Brain microvascular endothelial cell (primary cell): ENCODE measurements around the gene CYP39A1.

Experiments
- DNase-seq: peaks from one replicate; pipeline ENCODE4 v3.0.0-alpha.2; 2020
- H3K27ac ChIP-seq: fragments of 250-450 bp; sonication (Bioruptor Pico); 2 replicates; pipeline ENCODE4 v1.5.1; 2020; ENCODE audit warnings: mild to moderate bottlenecking, moderate library complexity
- H3K27me3 ChIP-seq: fragments of 250-450 bp; sonication (Bioruptor Pico); replicated peaks from 2 replicates; pipeline ENCODE4 v1.5.1; 2020; ENCODE audit warnings: mild to moderate bottlenecking
- H3K36me3 ChIP-seq: fragments of 250-450 bp; sonication (Bioruptor Pico); replicated peaks from 2 replicates; pipeline ENCODE4 v1.5.1; 2020; ENCODE audit warnings: mild to moderate bottlenecking
- H3K4me3 ChIP-seq: 2 replicates; pipeline ENCODE4 v1.5.1; 2011; ENCODE audit warnings: low read depth, mild to moderate bottlenecking, control low read depth, low read length, moderate library complexity
- in situ Hi-C: cut with HindIII; loops from 2 replicates; pipeline ENCODE4 v1.10.0; 2017; ENCODE audit warnings: low sequenced_read_pairs, low pct_ligation_motif_present
- TF ChIP-seq, protein P1 (sequence below): IDR thresholded peaks from 2 replicates; pipeline ENCODE4 v1.5.1; 2011; ENCODE audit warnings: low read depth, mild to moderate bottlenecking, moderate library complexity, low read length, control low read depth, inconsistent platforms; ENCODE audit errors: missing control alignments

CYP39A1 gene

GRCh38 chr6:46583721-46584120 is 68.9 kb downstream of the CYP39A1 start:
- in situ Hi-C loops: no loop called here
- TF ChIP-seq, protein P1, sequence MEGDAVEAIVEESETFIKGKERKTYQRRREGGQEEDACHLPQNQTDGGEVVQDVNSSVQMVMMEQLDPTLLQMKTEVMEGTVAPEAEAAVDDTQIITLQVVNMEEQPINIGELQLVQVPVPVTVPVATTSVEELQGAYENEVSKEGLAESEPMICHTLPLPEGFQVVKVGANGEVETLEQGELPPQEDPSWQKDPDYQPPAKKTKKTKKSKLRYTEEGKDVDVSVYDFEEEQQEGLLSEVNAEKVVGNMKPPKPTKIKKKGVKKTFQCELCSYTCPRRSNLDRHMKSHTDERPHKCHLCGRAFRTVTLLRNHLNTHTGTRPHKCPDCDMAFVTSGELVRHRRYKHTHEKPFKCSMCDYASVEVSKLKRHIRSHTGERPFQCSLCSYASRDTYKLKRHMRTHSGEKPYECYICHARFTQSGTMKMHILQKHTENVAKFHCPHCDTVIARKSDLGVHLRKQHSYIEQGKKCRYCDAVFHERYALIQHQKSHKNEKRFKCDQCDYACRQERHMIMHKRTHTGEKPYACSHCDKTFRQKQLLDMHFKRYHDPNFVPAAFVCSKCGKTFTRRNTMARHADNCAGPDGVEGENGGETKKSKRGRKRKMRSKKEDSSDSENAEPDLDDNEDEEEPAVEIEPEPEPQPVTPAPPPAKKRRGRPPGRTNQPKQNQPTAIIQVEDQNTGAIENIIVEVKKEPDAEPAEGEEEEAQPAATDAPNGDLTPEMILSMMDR: no peak
- H3K27me3 ChIP-seq: no peaks in the 10 kb centered on the region
- no peak for DNase-seq
- no peak overlapping the region for H3K4me3 ChIP-seq
- H3K27ac ChIP-seq: no peak overlapping the region
- H3K36me3 ChIP-seq: no peaks in the 10 kb centered on the region

GRCh38 chr6:46583081-46583480 is 69.5 kb downstream of the CYP39A1 start:
- Histone ChIP-seq H3K27me3 (no peaks in the 10 kb centered on the region), H3K36me3 (no peaks in the 10 kb centered on the region), H3K27ac (no peak overlapping the region), H3K4me3 (no peak overlapping the region)
- TF ChIP-seq, protein P1: no peak
- DNase-seq: no peak
- in situ Hi-C loops: no loop called here

- TF ChIP-seq, protein P1: no peak
- Histone ChIP-seq H3K36me3 (no peaks in the 10 kb centered on the region), H3K4me3 (no peak overlapping the region), H3K27ac (no peak overlapping the region), H3K27me3 (no peaks in the 10 kb centered on the region)
- DNase-seq: no peak
- in situ Hi-C loops: no loop called here
Observed at GRCh38 chr6:46581459-46582177, 71.0 kb downstream of the CYP39A1 start.

DNA sequence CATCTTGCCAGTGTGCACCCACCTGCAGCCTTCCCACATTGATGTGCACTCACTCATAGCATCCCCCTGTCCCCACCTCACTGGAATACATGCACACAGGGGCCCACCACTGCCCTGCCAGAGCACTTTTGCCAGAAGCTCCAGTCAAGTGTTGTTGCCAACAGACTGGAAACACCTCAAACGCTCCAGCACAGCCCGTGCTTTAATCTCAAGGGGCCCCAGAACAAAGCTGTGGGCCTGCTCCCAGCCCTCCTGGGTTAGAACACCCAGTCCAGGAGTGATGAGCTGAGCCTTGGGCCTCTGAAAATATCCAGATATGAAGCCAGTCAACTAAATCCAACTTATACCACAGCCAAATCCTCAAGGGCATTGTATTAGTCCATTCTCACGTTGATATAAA is 77.1 kb downstream of the CYP39A1 start:
- DNase-seq: no peak
- Histone ChIP-seq H3K27me3 (no peaks in the 10 kb centered on the region), H3K36me3 (no peaks in the 10 kb centered on the region), H3K4me3 (no peak overlapping the region), H3K27ac (no peak overlapping the region)
- in situ Hi-C loops: no loop called here
- TF ChIP-seq, protein P1: no peak

GRCh38 chr6:46573140-46573539 is 79.5 kb downstream of the CYP39A1 start:
- TF ChIP-seq, protein P1: no peak
- no peak overlapping the region for H3K27ac ChIP-seq
- H3K36me3 ChIP-seq: no peaks in the 10 kb centered on the region
- no peaks in the 10 kb centered on the region for H3K27me3 ChIP-seq
- H3K4me3 ChIP-seq: no peak overlapping the region
- no peak for DNase-seq
- in situ Hi-C loops: no loop called here

DNA sequence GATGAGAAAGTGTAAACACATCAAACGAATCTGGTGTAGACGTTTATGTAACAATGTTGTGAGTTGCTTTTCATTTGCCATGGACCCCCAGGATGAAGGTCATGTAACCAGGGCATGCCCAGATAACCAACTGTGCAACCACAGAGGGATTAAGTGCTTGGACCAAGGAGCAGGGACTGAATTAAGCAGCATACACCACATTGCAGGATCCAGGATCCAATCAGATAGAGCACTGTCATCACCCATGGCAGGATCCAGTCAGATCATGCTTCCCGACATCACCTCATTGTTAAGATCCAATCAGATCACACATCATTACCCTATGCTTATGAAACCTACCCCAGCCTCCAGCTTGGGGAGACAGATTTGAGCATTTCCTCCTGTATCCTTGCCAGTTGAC is 87.1 kb downstream of the CYP39A1 start:
- Histone ChIP-seq H3K27ac (no peak overlapping the region), H3K4me3 (no peak overlapping the region), H3K36me3 (no peaks in the 10 kb centered on the region), H3K27me3 (no peaks in the 10 kb centered on the region)
- TF ChIP-seq, protein P1: no peak
- in situ Hi-C loops: no loop called here
- no peak for DNase-seq
